GM23338 (cell line): ENCODE results near the gene MTHFS. TPM values are rescaled to one million over a fixed set of nuclear protein-coding genes. Genes with fewer than 3 reads are reported as not detected.

Source experiments
- ATAC-seq: fragments of 200-7000 bp; cut with Tn5 transposase; 3 replicates; pipeline ENCODE4 v1.9.1; 2020
- DNase-seq: peaks from one replicate; pipeline ENCODE4 v3.0.0-alpha.2; 2015; ENCODE audit warnings: low spot score
- H2AFZ ChIP-seq: fragments of 200-600 bp; sonication (generic); 2 replicates; pipeline ENCODE4 v1.8.0; 2016; ENCODE audit warnings: antibody characterized with exemption, mild to moderate bottlenecking, moderate library complexity
- H3F3A ChIP-seq: fragments of 200-600 bp; sonication (generic); replicated peaks from 2 replicates; pipeline ENCODE4 v1.8.0; 2017; ENCODE audit warnings: antibody characterized with exemption, mixed run types, low read depth
- H3K27ac ChIP-seq: fragments of 200-600 bp; sonication (generic); 2 replicates; pipeline ENCODE4 v1.6.1; 2016; ENCODE audit warnings: low read depth
- H3K27me3 ChIP-seq: fragments of 200-600 bp; sonication (generic); 2 replicates; pipeline ENCODE4 v1.8.0; 2016; ENCODE audit warnings: mild to moderate bottlenecking, mixed run types, moderate library complexity; ENCODE audit not compliant: insufficient read depth
- H3K36me3 ChIP-seq: fragments of 200-600 bp; sonication (generic); 2 replicates; pipeline ENCODE4 v1.8.0; 2016; ENCODE audit warnings: mild to moderate bottlenecking; ENCODE audit not compliant: insufficient read depth
- H3K4me1 ChIP-seq: fragments of 200-600 bp; sonication (generic); 2 replicates; pipeline ENCODE4 v1.8.0; 2016; ENCODE audit warnings: mild to moderate bottlenecking, moderate library complexity; ENCODE audit not compliant: insufficient read depth
- H3K4me2 ChIP-seq: fragments of 200-600 bp; sonication (generic); 2 replicates; pipeline ENCODE4 v1.7.1; 2017; ENCODE audit warnings: mixed run types
- H3K4me3 ChIP-seq: fragments of 200-600 bp; sonication (generic); 2 replicates; pipeline ENCODE4 v1.6.1; 2016; ENCODE audit warnings: mixed run types
- H3K79me2 ChIP-seq: fragments of 200-600 bp; sonication (generic); replicated peaks from 2 replicates; pipeline ENCODE4 v1.8.0; 2017; ENCODE audit warnings: mild to moderate bottlenecking; ENCODE audit not compliant: insufficient read depth
- H3K9me2 ChIP-seq: fragments of 200-600 bp; sonication (generic); 2 replicates; pipeline ENCODE4 v1.8.0; 2017; ENCODE audit not compliant: insufficient read depth
- H4K20me1 ChIP-seq: fragments of 200-600 bp; sonication (generic); replicated peaks from 2 replicates; pipeline ENCODE4 v1.8.0; 2017; ENCODE audit warnings: mild to moderate bottlenecking; ENCODE audit not compliant: insufficient read depth
- H3K27ac Mint-ChIP-seq: 2 replicates; pipeline ENCODE4 v1.8.0; 2020; ENCODE audit warnings: inconsistent platforms, mild to moderate bottlenecking, moderate library complexity, mixed read lengths
- H3K27me3 Mint-ChIP-seq: 3 replicates; pipeline ENCODE4 v1.8.0; 2022; ENCODE audit warnings: low read depth, mild to moderate bottlenecking, moderate library complexity, mixed read lengths, inconsistent platforms; ENCODE audit not compliant: insufficient read depth, poor library complexity
- H3K36me3 Mint-ChIP-seq: 3 replicates; pipeline ENCODE4 v1.8.0; 2021; ENCODE audit warnings: low read depth, mild to moderate bottlenecking, inconsistent platforms, moderate library complexity, mixed read lengths
- H3K4me1 Mint-ChIP-seq: 3 replicates; pipeline ENCODE4 v1.8.0; 2020; ENCODE audit warnings: mild to moderate bottlenecking, inconsistent platforms, mixed read lengths
- H3K4me3 Mint-ChIP-seq: 3 replicates; pipeline ENCODE4 v1.8.0; 2021; ENCODE audit warnings: moderate library complexity, mild to moderate bottlenecking, inconsistent platforms, mixed read lengths
- H3K9me3 Mint-ChIP-seq: 3 replicates; pipeline ENCODE4 v1.8.0; 2020; ENCODE audit warnings: moderate library complexity, mild to moderate bottlenecking, inconsistent platforms, mixed read lengths
- CREB1 ChIP-seq: fragments of 250-450 bp; sonication (Bioruptor Pico); IDR thresholded peaks from 2 replicates; pipeline ENCODE4 v1.5.0; 2020; ENCODE audit warnings: low read depth, mild to moderate bottlenecking, moderate library complexity
- JUNB ChIP-seq: IDR thresholded peaks from one replicate; pipeline ENCODE4 v1.6.1; 2016; ENCODE audit warnings: antibody characterized with exemption; ENCODE audit not compliant: unreplicated experiment
- NANOG ChIP-seq: IDR thresholded peaks from 2 replicates; pipeline ENCODE4 v1.6.1; 2016; ENCODE audit warnings: antibody characterized with exemption, borderline replicate concordance
- POLR2AphosphoS5 ChIP-seq: IDR thresholded peaks from 2 replicates; pipeline ENCODE4 v1.6.1; 2016; ENCODE audit warnings: antibody characterized with exemption, low read depth
- STAT1 ChIP-seq: IDR thresholded peaks from one replicate; pipeline ENCODE4 v1.6.1; 2016; ENCODE audit warnings: antibody characterized with exemption; ENCODE audit not compliant: unreplicated experiment
- long read RNA-seq: library from polyadenylated mRNA; unstranded; transcript quantifications from one replicate; pipeline ENCODE4 v2.0.0, GENCODE V29; 2020; ENCODE audit not compliant: unreplicated experiment
- polyA plus RNA-seq: library from polyadenylated mRNA; unstranded; fragments of >200 nt; fragmentation: Nextera tagmentation; extraction: Ambion mirVana; gene quantifications from 2 replicates; pipeline ENCODE4 v1.2.1, GENCODE V29; 2016
- total RNA-seq: library from RNA; depleted of rRNA; stranded (reverse); fragments of >200 nt; shearing (Covaris generic); gene quantifications from 2 replicates; pipeline ENCODE4 v1.2.3, GENCODE V29; 2014; rRNA removed
- TF ChIP-seq, protein P1 (sequence below), 2 experiments: fragments of 200-600 bp in 1 of 2; sonication (generic) in 1 of 2; conservative IDR thresholded peaks; 2 replicates each; pipeline versions ENCODE4 v1.5.1 to v1.6.1; 2016 to 2017; ENCODE audit warnings: antibody characterized with exemption in 2 of 2, low read depth in 2 of 2, mild to moderate bottlenecking in 2 of 2, moderate library complexity in 1 of 2
- TF ChIP-seq, protein P2 (sequence below): IDR thresholded peaks from 2 replicates; pipeline ENCODE4 v1.6.1; 2016; ENCODE audit warnings: antibody characterized with exemption
- TF ChIP-seq, protein P3 (sequence below): fragments of 250-450 bp; sonication (Bioruptor Pico); IDR thresholded peaks from 2 replicates; pipeline ENCODE4 v1.5.0; 2020; ENCODE audit warnings: mild to moderate bottlenecking, moderate library complexity

MTHFS gene
- 33.2 and 36.4 TPM in 2 replicates for total RNA-seq
- polyA plus RNA-seq, result 62.0 and 72.4 TPM in 2 replicates
- long read RNA-seq, transcript MTHFS-201 (3 exons, 907 nt), result major isoform, 10 of 24 reads
- long read RNA-seq, partial matches to known transcripts, result 1 of 24 reads
- long read RNA-seq, other reads (novel, unspliced or antisense), result 11 of 24 reads

DNA sequence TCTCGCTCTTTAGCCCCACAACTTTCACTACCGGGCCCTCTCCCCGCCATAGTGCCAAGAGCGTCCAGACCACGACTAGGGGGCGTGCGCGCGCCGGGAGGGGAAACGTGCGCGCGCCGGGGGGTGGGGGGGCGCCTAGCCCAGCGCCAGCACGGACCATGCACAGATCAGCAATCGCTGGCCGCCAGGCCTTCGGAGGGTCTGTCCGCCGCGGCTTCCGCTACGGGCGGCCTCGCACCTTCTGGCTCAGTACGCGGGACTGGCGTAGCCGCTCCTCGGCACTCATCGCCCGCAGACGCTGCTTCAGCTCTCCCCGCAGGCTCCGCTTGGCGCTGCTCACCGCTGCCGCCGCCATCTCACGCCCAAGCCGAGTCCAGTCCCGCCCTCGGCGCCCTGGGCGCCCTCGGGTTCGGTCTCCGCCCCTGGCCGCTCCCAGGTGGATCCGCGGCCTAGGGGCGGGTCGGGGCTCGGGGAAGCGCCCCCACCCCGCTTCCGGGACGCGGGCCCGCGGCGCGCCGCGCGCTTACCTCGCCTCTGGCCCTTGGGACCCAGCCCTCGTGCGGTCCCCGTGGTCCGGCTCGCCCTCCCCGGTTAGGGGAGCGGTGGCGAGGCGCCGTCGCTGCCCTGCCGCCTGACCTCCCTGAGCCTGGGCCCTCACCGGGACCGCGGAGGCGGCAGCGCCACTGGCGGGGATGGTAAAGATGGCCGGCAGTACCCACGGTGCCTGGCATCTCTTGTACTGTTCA is at the start of gene MTHFS:
Gene MTHFS, minus strand, starts transcription at position 381 of the 746 bp plus-strand sequence. Its CDS starts 26 bp downstream, at position 355.
- peaks cover 2% of the 10 kb centered on the region; the same call in 1 of the 3 replicates for H3K9me3 Mint-ChIP-seq
- H3K4me3 ChIP-seq, result peak within 1 kb of the TSS; percentile 79
- H3K79me2 ChIP-seq, result peaks cover 45% of the 10 kb centered on the region
- peaks cover 13% of the 10 kb centered on the region for H3K4me1 ChIP-seq
- H3K27ac Mint-ChIP-seq, result peak within 1 kb of the TSS; percentile 98
- H3F3A ChIP-seq, result no peaks in the 10 kb centered on the region
- no peaks in the 10 kb centered on the region for H3K9me2 ChIP-seq
- H3K4me3 Mint-ChIP-seq, result peak within 1 kb of the TSS; percentile 100
- TF ChIP-seq, protein P1, sequence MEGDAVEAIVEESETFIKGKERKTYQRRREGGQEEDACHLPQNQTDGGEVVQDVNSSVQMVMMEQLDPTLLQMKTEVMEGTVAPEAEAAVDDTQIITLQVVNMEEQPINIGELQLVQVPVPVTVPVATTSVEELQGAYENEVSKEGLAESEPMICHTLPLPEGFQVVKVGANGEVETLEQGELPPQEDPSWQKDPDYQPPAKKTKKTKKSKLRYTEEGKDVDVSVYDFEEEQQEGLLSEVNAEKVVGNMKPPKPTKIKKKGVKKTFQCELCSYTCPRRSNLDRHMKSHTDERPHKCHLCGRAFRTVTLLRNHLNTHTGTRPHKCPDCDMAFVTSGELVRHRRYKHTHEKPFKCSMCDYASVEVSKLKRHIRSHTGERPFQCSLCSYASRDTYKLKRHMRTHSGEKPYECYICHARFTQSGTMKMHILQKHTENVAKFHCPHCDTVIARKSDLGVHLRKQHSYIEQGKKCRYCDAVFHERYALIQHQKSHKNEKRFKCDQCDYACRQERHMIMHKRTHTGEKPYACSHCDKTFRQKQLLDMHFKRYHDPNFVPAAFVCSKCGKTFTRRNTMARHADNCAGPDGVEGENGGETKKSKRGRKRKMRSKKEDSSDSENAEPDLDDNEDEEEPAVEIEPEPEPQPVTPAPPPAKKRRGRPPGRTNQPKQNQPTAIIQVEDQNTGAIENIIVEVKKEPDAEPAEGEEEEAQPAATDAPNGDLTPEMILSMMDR (conservative IDR thresholded peaks at IDR 0.05; ENCODE audit: low read depth in 2 of 2), result peak; percentile 46 to 73
- TF ChIP-seq CREB1 (CRISPR knock-in tag), result no peak
- TF ChIP-seq, protein P2, sequence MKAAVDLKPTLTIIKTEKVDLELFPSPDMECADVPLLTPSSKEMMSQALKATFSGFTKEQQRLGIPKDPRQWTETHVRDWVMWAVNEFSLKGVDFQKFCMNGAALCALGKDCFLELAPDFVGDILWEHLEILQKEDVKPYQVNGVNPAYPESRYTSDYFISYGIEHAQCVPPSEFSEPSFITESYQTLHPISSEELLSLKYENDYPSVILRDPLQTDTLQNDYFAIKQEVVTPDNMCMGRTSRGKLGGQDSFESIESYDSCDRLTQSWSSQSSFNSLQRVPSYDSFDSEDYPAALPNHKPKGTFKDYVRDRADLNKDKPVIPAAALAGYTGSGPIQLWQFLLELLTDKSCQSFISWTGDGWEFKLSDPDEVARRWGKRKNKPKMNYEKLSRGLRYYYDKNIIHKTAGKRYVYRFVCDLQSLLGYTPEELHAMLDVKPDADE, result peak; percentile 34; the same call in 1 of the 2 replicates
- 0 out of 2 replicates have a peak, but pooled peaks have one; percentile 4 for TF ChIP-seq NANOG
- TF ChIP-seq, protein P3, sequence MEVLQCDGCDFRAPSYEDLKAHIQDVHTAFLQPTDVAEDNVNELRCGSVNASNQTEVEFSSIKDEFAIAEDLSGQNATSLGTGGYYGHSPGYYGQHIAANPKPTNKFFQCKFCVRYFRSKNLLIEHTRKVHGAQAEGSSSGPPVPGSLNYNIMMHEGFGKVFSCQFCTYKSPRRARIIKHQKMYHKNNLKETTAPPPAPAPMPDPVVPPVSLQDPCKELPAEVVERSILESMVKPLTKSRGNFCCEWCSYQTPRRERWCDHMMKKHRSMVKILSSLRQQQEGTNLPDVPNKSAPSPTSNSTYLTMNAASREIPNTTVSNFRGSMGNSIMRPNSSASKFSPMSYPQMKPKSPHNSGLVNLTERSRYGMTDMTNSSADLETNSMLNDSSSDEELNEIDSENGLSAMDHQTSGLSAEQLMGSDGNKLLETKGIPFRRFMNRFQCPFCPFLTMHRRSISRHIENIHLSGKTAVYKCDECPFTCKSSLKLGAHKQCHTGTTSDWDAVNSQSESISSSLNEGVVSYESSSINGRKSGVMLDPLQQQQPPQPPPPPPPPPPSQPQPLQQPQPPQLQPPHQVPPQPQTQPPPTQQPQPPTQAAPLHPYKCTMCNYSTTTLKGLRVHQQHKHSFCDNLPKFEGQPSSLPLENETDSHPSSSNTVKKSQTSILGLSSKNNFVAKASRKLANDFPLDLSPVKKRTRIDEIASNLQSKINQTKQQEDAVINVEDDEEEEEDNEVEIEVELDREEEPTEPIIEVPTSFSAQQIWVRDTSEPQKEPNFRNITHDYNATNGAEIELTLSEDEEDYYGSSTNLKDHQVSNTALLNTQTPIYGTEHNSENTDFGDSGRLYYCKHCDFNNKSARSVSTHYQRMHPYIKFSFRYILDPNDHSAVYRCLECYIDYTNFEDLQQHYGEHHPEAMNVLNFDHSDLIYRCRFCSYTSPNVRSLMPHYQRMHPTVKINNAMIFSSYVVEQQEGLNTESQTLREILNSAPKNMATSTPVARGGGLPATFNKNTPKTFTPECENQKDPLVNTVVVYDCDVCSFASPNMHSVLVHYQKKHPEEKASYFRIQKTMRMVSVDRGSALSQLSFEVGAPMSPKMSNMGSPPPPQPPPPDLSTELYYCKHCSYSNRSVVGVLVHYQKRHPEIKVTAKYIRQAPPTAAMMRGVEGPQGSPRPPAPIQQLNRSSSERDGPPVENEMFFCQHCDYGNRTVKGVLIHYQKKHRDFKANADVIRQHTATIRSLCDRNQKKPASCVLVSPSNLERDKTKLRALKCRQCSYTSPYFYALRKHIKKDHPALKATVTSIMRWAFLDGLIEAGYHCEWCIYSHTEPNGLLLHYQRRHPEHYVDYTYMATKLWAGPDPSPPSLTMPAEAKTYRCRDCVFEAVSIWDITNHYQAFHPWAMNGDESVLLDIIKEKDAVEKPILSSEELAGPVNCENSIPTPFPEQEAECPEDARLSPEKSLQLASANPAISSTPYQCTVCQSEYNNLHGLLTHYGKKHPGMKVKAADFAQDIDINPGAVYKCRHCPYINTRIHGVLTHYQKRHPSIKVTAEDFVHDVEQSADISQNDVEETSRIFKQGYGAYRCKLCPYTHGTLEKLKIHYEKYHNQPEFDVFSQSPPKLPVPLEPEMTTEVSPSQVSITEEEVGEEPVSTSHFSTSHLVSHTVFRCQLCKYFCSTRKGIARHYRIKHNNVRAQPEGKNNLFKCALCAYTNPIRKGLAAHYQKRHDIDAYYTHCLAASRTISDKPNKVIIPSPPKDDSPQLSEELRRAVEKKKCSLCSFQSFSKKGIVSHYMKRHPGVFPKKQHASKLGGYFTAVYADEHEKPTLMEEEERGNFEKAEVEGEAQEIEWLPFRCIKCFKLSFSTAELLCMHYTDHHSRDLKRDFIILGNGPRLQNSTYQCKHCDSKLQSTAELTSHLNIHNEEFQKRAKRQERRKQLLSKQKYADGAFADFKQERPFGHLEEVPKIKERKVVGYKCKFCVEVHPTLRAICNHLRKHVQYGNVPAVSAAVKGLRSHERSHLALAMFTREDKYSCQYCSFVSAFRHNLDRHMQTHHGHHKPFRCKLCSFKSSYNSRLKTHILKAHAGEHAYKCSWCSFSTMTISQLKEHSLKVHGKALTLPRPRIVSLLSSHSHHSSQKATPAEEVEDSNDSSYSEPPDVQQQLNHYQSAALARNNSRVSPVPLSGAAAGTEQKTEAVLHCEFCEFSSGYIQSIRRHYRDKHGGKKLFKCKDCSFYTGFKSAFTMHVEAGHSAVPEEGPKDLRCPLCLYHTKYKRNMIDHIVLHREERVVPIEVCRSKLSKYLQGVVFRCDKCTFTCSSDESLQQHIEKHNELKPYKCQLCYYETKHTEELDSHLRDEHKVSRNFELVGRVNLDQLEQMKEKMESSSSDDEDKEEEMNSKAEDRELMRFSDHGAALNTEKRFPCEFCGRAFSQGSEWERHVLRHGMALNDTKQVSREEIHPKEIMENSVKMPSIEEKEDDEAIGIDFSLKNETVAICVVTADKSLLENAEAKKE (CRISPR knock-in tag), result no peak
- TF ChIP-seq POLR2AphosphoS5, result peak; percentile 94
- no peak for TF ChIP-seq JUNB
- TF ChIP-seq STAT1, result no peak
- no peaks in the 10 kb centered on the region for H3K27me3 Mint-ChIP-seq
- no peaks in the 10 kb centered on the region for H3K27me3 ChIP-seq
- H3K27ac ChIP-seq, result peak within 1 kb of the TSS; percentile 91
- peaks cover 15% of the 10 kb centered on the region; the same call in 2 of the 3 replicates for H3K4me1 Mint-ChIP-seq
- peaks cover 13% of the 10 kb centered on the region; the same call in 2 of the 3 replicates for H3K36me3 Mint-ChIP-seq
- H2AFZ ChIP-seq, result peak within 1 kb of the TSS; percentile 97
- peak; percentile 95 for ATAC-seq
- H4K20me1 ChIP-seq, result no peaks in the 10 kb centered on the region; the same call in 1 of the 2 replicates
- H3K36me3 ChIP-seq, result no peaks in the 10 kb centered on the region
- peak within 1 kb of the TSS; percentile 86 for H3K4me2 ChIP-seq
- DNase-seq, result peak; percentile 84
